DND-41 (cell line): ENCODE measurements around the gene DDX23.

ENCODE experiments used
- ATAC-seq: fragments of 200-7000 bp; cut with Tn5 transposase; 3 replicates; pipeline ENCODE4 v1.9.1; 2021; ENCODE audit warnings: low read depth; ENCODE audit not compliant: insufficient read depth
- DNase-seq: peaks from one replicate; pipeline ENCODE4 v3.0.0-alpha.2; 2020
- H2AFZ ChIP-seq: 2 replicates; pipeline ENCODE4 v1.6.0; 2012; ENCODE audit warnings: low read depth, low read length
- H3K27ac ChIP-seq: 2 replicates; pipeline ENCODE4 v1.5.1; 2012; ENCODE audit warnings: low read length, inconsistent platforms
- H3K27me3 ChIP-seq: fragments of 200-600 bp; sonication (generic); 2 replicates; pipeline ENCODE4 v1.6.0; 2012; ENCODE audit warnings: low read length, mild to moderate bottlenecking, inconsistent platforms; ENCODE audit not compliant: insufficient read depth, poor library complexity
- H3K36me3 ChIP-seq: 2 replicates; pipeline ENCODE4 v1.5.1; 2012; ENCODE audit warnings: low read length, inconsistent platforms; ENCODE audit not compliant: insufficient read depth
- H3K4me1 ChIP-seq: 2 replicates; pipeline ENCODE4 v1.5.1; 2012; ENCODE audit warnings: mild to moderate bottlenecking, low read length; ENCODE audit not compliant: insufficient read depth
- H3K4me2 ChIP-seq: 2 replicates; pipeline ENCODE4 v1.6.0; 2012; ENCODE audit warnings: mild to moderate bottlenecking, moderate library complexity, low read length, inconsistent platforms; ENCODE audit not compliant: insufficient read depth
- H3K4me3 ChIP-seq, 2 experiments: fragments of 200-600 bp in 1 of 2; shearing (Covaris generic) in 1 of 2; 2 replicates each; pipeline ENCODE4 v1.5.1; 2012 to 2016; ENCODE audit warnings: inconsistent platforms in 2 of 2, low read length in 2 of 2, mild to moderate bottlenecking in 2 of 2, low read depth in 1 of 2, moderate library complexity in 1 of 2
- H3K79me2 ChIP-seq: 2 replicates; pipeline ENCODE4 v1.6.0; 2012; ENCODE audit warnings: low read length, inconsistent platforms; ENCODE audit not compliant: insufficient read depth
- H3K9ac ChIP-seq: 2 replicates; pipeline ENCODE4 v1.6.0; 2012; ENCODE audit warnings: low read depth, mild to moderate bottlenecking, inconsistent platforms, low read length, moderate library complexity
- H3K9me3 ChIP-seq: 2 replicates; pipeline ENCODE4 v1.5.1; 2012; ENCODE audit warnings: low read length, moderate library complexity, mild to moderate bottlenecking, inconsistent platforms; ENCODE audit not compliant: insufficient read depth, severe bottlenecking
- H4K20me1 ChIP-seq: 2 replicates; pipeline ENCODE4 v1.6.0; 2012; ENCODE audit warnings: low read length; ENCODE audit not compliant: insufficient read depth
- EZH2 ChIP-seq: IDR thresholded peaks from 3 replicates; pipeline ENCODE4 v1.6.1; 2012; ENCODE audit warnings: borderline replicate concordance, low read depth, mild to moderate bottlenecking, moderate library complexity, low read length, inconsistent platforms; ENCODE audit not compliant: severe bottlenecking
- TF ChIP-seq, protein P1 (sequence below): IDR thresholded peaks from 2 replicates; pipeline ENCODE4 v1.5.1; 2012; ENCODE audit warnings: borderline replicate concordance, low read length, moderate library complexity, mild to moderate bottlenecking; ENCODE audit not compliant: poor library complexity, severe bottlenecking; ENCODE audit errors: extremely low read depth

DDX23 gene

DNA sequence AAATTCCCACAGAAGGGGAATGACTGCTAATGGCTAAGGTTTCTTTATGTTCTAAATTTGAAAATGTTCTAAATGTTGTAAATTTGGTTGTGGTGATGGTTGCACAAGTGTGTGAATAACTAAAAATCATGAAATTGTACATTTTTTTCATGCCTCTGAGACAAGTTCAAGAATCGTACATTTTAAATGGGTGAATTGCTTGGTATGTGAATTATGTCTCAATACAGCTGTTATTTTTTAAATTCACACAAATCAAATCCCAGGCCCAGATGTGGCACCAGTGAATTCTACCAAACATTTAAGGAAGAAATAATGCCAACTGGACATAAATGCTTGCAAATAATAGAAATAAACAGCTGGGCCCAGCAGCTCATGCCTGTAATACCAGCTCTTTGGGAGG lies 42.3 kb upstream of the DDX23 start:
- Histone ChIP-seq H3K4me3 (no peak overlapping the region), H4K20me1 (no peaks in the 10 kb centered on the region), H3K9ac (no peak overlapping the region), H3K79me2 (no peaks in the 10 kb centered on the region), H3K4me2 (no peak overlapping the region), H3K27me3 (peaks cover 9% of the 10 kb centered on the region), H3K36me3 (no peaks in the 10 kb centered on the region), H3K27ac (no peak overlapping the region), H2AFZ (no peak overlapping the region), H3K4me1 (peaks cover 7% of the 10 kb centered on the region), H3K9me3 (no peaks in the 10 kb centered on the region)
- no peak for DNase-seq
- no peak for ATAC-seq
- TF ChIP-seq EZH2, result no peak
- TF ChIP-seq, protein P1, sequence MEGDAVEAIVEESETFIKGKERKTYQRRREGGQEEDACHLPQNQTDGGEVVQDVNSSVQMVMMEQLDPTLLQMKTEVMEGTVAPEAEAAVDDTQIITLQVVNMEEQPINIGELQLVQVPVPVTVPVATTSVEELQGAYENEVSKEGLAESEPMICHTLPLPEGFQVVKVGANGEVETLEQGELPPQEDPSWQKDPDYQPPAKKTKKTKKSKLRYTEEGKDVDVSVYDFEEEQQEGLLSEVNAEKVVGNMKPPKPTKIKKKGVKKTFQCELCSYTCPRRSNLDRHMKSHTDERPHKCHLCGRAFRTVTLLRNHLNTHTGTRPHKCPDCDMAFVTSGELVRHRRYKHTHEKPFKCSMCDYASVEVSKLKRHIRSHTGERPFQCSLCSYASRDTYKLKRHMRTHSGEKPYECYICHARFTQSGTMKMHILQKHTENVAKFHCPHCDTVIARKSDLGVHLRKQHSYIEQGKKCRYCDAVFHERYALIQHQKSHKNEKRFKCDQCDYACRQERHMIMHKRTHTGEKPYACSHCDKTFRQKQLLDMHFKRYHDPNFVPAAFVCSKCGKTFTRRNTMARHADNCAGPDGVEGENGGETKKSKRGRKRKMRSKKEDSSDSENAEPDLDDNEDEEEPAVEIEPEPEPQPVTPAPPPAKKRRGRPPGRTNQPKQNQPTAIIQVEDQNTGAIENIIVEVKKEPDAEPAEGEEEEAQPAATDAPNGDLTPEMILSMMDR, result no peak

- DNase-seq, result peak; percentile 78
- Histone ChIP-seq H3K9me3 (no peaks in the 10 kb centered on the region), H3K9ac (peak overlapping the region; percentile 29), H3K4me2 (peak overlapping the region; percentile 21; the same call in 1 of the 2 replicates), H3K27ac (no peak overlapping the region), H2AFZ (peak overlapping the region; percentile 76), H3K4me1 (peaks cover 7% of the 10 kb centered on the region), H3K36me3 (no peaks in the 10 kb centered on the region), H4K20me1 (no peaks in the 10 kb centered on the region), H3K27me3 (peaks cover 6% of the 10 kb centered on the region), H3K79me2 (no peaks in the 10 kb centered on the region), H3K4me3 (no peak overlapping the region)
- no peak for TF ChIP-seq EZH2
- TF ChIP-seq, protein P1, result peak; percentile 97
- peak; percentile 100 for ATAC-seq
These were observed 38.9 kb upstream of the DDX23 start for GRCh38 chr12:48890657-48891418.

DNA sequence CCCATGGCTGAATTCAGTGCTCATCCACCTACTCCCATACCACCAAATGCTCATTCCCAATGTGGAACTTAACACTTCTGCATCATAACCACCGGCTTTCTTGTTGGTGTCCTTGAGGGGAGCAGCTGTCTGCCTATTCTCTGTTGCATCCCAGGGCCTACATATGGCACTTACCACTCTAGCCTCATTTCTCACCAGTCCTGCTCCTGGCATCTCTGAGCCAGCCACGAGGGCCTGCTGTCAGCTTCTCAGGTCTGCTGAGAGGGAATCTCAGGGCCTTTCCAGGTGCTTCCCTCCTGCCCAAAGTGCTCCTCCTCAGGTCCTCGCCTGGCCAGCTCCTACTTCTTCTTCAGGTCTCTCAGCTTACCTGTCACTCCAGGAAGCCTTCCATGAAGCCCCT lies 37.7 kb upstream of the DDX23 start:
- Histone ChIP-seq H3K9me3 (no peaks in the 10 kb centered on the region), H3K4me1 (peaks cover 7% of the 10 kb centered on the region), H3K9ac (no peak overlapping the region), H3K27ac (no peak overlapping the region), H3K79me2 (no peaks in the 10 kb centered on the region), H3K36me3 (no peaks in the 10 kb centered on the region), H2AFZ (no peak overlapping the region), H4K20me1 (no peaks in the 10 kb centered on the region), H3K4me2 (no peak overlapping the region), H3K27me3 (peaks cover 6% of the 10 kb centered on the region), H3K4me3 (no peak overlapping the region)
- DNase-seq, result no peak
- TF ChIP-seq, protein P1, result no peak
- no peak for TF ChIP-seq EZH2
- no peak for ATAC-seq
